Esophagus squamous epithelium (tissue), 4 donors: ENCODE results near the gene SOCS1.

Experiments
- CTCF ChIP-seq, 6 experiments: fragments of 450-650 bp in 4 of 6; fragments of 200-600 bp in 2 of 6; sonication (generic) in 2 of 6; IDR thresholded peaks; one replicate each; pipeline ENCODE4 v1.5.1; 2016 to 2019; ENCODE audit warnings: antibody characterized with exemption in 6 of 6, mild to moderate bottlenecking in 4 of 6, moderate library complexity in 4 of 6
- POLR2A ChIP-seq, 4 donors: fragments of 450-650 bp; IDR thresholded peaks; one replicate each; pipeline ENCODE4 v1.6.1; 2017; ENCODE audit warnings: antibody characterized with exemption in 4 of 4, mild to moderate bottlenecking in 4 of 4, moderate library complexity in 3 of 4

- TF ChIP-seq POLR2A (IDR thresholded peaks at IDR 0.05), result no peak
- TF ChIP-seq CTCF (IDR thresholded peaks at IDR 0.05), result no peak
These were observed 3.9 kb upstream of the SOCS1 start for GRCh38 chr16:11259655-11260595.
